NOMO-1 treated with DMSO at 0.1 percent for 48 hours (cell line): Measurements from ENCODE around the gene JADE1.

Experiments
- DNase-seq: peaks from one replicate; lab custom pipeline; 2025; ENCODE audit not compliant: unreplicated experiment; lab: John Stamatoyannopoulos, UW

The JADE1 gene

GRCh38 chr4:128840711-128841318 lies 31.3 kb downstream of the JADE1 start:
- DNase-seq: no peak

GRCh38 chr4:128841402-128841801 lies 31.9 kb downstream of the JADE1 start:
- DNase-seq: no peak

- DNase-seq: no peak
These were observed 35.4 kb downstream of the JADE1 start for GRCh38 chr4:128844931-128845330.

GRCh38 chr4:128846063-128846462 lies 36.6 kb downstream of the JADE1 start:
- DNase-seq: no peak

- peak; percentile 66 for DNase-seq
These were observed 37.7 kb downstream of the JADE1 start for GRCh38 chr4:128847082-128847724.

- DNase-seq: no peak
These were observed 39.0 kb downstream of the JADE1 start for GRCh38 chr4:128848461-128848860.

GRCh38 chr4:128850252-128850651 lies 40.8 kb downstream of the JADE1 start:
- DNase-seq: no peak

- DNase-seq: no peak
These were observed 44.2 kb downstream of the JADE1 start for GRCh38 chr4:128853741-128854140.

- peak; percentile 82 for DNase-seq
These were observed 44.9 kb downstream of the JADE1 start for GRCh38 chr4:128854433-128854832.

GRCh38 chr4:128855621-128856020 lies 46.1 kb downstream of the JADE1 start:
- no peak for DNase-seq

- no peak for DNase-seq
These were observed 46.7 kb downstream of the JADE1 start for GRCh38 chr4:128856246-128856645.

GRCh38 chr4:128858879-128859671 lies 49.6 kb downstream of the JADE1 start:
- no peak for DNase-seq

GRCh38 chr4:128859887-128860677 lies 50.6 kb downstream of the JADE1 start:
- no peak for DNase-seq

- no peak for DNase-seq
These were observed 52.5 kb downstream of the JADE1 start for GRCh38 chr4:128861856-128862518.

GRCh38 chr4:128862608-128863311 lies 53.3 kb downstream of the JADE1 start:
- DNase-seq: no peak

GRCh38 chr4:128863312-128864075 lies 54.0 kb downstream of the JADE1 start:
- peak; percentile 27 for DNase-seq

- no peak for DNase-seq
These were observed 55.6 kb downstream of the JADE1 start for GRCh38 chr4:128865132-128865531.

GRCh38 chr4:128866269-128866668 lies 56.8 kb downstream of the JADE1 start:
- DNase-seq: no peak

GRCh38 chr4:128866691-128867090 lies 57.2 kb downstream of the JADE1 start:
- DNase-seq: no peak
